Astrocyte of the spinal cord (primary cell): ENCODE data around the gene NUAK2.

Experiments
- DNase-seq: peaks from one replicate; pipeline ENCODE4 v3.0.0; 2011; ENCODE audit warnings: low read depth, low spot score
- H3K4me3 ChIP-seq: 2 replicates; pipeline ENCODE4 v1.5.1; 2011; ENCODE audit warnings: low read depth, mild to moderate bottlenecking, low read length, moderate library complexity
- CTCF ChIP-seq: IDR thresholded peaks from 2 replicates; pipeline ENCODE4 v1.5.1; 2012; ENCODE audit warnings: low read depth, mild to moderate bottlenecking, low read length, inconsistent platforms
- in situ Hi-C: cut with HindIII; loops from 2 replicates; pipeline ENCODE4 v1.10.0; 2017; ENCODE audit warnings: low sequenced_read_pairs

NUAK2 gene

GRCh38 chr1:205346956-205347574 is 25.5 kb upstream of the NUAK2 start:
- TF ChIP-seq CTCF: no peak
- no peak overlapping the region for H3K4me3 ChIP-seq
- DNase-seq: no peak
- in situ Hi-C loops: no loop called here

- no peak for DNase-seq
- TF ChIP-seq CTCF: no peak
- in situ Hi-C loops: no loop called here
- H3K4me3 ChIP-seq: no peak overlapping the region
Observed at GRCh38 chr1:205345761-205346160, 24.2 kb upstream of the NUAK2 start.

GRCh38 chr1:205344066-205344928 is 22.8 kb upstream of the NUAK2 start:
- in situ Hi-C loops: no loop called here
- no peak for DNase-seq
- TF ChIP-seq CTCF: no peak
- H3K4me3 ChIP-seq: no peak overlapping the region

GRCh38 chr1:205343431-205344065 is 22.0 kb upstream of the NUAK2 start:
- H3K4me3 ChIP-seq: no peak overlapping the region
- no peak for DNase-seq
- in situ Hi-C loops: no loop called here
- peak; percentile 5 for TF ChIP-seq CTCF

GRCh38 chr1:205342986-205343385 is 21.4 kb upstream of the NUAK2 start:
- H3K4me3 ChIP-seq: no peak overlapping the region
- in situ Hi-C loops: no loop called here
- no peak for DNase-seq
- no peak for TF ChIP-seq CTCF

GRCh38 chr1:205340676-205341075 is 19.1 kb upstream of the NUAK2 start:
- TF ChIP-seq CTCF: no peak
- in situ Hi-C loops: no loop called here
- H3K4me3 ChIP-seq: no peak overlapping the region
- no peak for DNase-seq
